ENCODE data around the gene IFNL2.
"Not testable (repeated sequence)": the region's sequence is repeated elsewhere in the genome, so short reads cannot be mapped to it uniquely, and the experiment has no call there.

Gene IFNL2

DNA sequence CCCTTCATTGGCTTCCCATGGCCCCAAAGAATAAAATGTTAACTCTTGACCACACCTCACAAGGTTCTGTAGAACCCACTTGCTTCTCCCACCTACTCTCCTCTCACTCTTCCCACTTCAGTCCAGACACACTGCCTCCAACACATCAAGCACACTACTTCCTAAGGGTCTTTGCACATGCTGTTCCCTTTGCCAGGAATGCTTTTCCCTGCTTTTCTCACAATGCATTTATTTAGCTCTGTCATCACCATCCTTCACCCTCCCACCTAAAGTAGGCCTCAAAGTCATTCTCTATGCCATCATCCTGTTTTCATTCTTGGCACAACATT is 36.0 kb downstream of the IFNL2 start:
- Histone ChIP-seq H3K9me3 (ENCODE audit: control insufficient read depth, low read length) (no peaks in the 10 kb centered on the region), H3K4me3 (ENCODE audit: low read length) (no peak overlapping the region), H3K9ac (ENCODE audit: low read length) (no peak overlapping the region), H3K27me3 (ENCODE audit: control insufficient read depth, insufficient read depth, low read length) (peaks cover 50% of the 10 kb centered on the region), H3K4me1 (ENCODE audit: control insufficient read depth, insufficient read depth, low read length) (peaks cover 4% of the 10 kb centered on the region), H3K36me3 (ENCODE audit: control insufficient read depth, insufficient read depth, low read length) (no peaks in the 10 kb centered on the region)

DNA sequence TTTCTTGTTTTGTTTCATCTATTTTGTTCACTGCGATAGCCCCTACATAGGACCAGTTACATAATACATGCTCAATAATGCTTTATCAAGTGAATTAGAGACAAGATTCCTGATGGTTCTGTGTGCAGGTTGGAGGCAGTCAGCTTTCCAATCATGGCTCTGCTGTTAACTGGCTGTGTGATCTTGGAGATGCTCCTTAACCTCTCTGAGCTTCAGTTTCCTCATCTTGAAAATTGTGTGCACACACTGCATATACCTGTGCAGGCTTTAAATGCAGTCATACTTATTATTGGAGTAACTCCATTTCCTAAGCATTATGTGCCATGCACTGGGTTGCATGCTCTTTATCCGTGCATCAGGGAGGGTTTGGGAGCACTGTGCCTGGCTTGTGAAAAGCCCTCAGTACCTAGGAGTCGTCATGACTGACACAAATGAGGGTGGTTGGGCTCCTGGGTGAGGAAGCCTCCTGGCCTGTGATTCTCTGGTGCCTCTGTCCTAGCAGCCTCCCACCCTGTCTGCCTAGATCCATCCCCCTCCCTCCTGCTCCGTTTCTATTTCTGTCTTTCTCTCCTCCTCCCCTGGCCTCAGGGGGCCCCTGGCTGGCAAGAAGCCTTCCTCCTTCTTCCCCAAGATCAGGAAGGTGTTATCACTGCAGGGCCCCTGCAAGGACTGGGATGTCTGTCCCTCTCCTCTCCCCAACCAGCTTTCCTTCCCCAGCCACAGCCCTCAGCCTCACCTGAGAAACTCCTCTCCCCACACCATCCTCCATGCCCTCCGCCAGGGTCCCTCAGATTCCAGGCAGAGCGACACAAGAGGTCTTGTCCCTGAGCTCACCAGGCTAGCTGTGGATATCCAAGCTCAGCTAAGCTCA is 36.7 kb downstream of the IFNL2 start:
- Histone ChIP-seq H3K36me3 (ENCODE audit: control insufficient read depth, insufficient read depth, low read length) (no peaks in the 10 kb centered on the region), H3K9ac (ENCODE audit: low read length) (no peak overlapping the region), H3K9me3 (ENCODE audit: control insufficient read depth, low read length) (no peaks in the 10 kb centered on the region), H3K4me3 (ENCODE audit: low read length) (no peak overlapping the region), H3K4me1 (ENCODE audit: control insufficient read depth, insufficient read depth, low read length) (peaks cover 4% of the 10 kb centered on the region), H3K27me3 (ENCODE audit: control insufficient read depth, insufficient read depth, low read length) (peaks cover 50% of the 10 kb centered on the region)

DNA sequence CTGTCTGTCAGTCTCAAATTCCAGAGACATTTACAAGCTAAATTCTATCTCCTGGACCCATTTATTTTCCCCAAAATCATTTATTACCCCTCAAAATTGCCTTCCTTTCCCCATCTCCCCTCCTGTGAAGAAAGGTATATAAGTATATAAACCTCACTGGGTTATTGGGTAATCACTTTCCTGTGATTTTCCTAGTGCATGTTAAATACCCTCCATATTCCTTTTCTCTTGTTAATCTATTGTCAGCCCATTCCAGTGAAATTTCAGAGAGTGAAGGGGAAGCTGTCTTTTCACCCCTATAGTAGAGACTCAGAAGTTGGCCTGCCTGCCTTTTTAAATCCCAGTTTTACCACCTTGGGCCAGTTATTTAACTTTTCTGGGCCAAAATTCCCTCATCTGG is 37.9 kb downstream of the IFNL2 start:
- Histone ChIP-seq H3K4me1 (ENCODE audit: control insufficient read depth, insufficient read depth, low read length) (peaks cover 4% of the 10 kb centered on the region), H3K4me3 (ENCODE audit: low read length) (no peak overlapping the region), H3K9ac (ENCODE audit: low read length) (no peak overlapping the region), H3K36me3 (ENCODE audit: control insufficient read depth, insufficient read depth, low read length) (no peaks in the 10 kb centered on the region), H3K9me3 (ENCODE audit: control insufficient read depth, low read length) (no peaks in the 10 kb centered on the region), H3K27me3 (ENCODE audit: control insufficient read depth, insufficient read depth, low read length) (peaks cover 50% of the 10 kb centered on the region)

DNA sequence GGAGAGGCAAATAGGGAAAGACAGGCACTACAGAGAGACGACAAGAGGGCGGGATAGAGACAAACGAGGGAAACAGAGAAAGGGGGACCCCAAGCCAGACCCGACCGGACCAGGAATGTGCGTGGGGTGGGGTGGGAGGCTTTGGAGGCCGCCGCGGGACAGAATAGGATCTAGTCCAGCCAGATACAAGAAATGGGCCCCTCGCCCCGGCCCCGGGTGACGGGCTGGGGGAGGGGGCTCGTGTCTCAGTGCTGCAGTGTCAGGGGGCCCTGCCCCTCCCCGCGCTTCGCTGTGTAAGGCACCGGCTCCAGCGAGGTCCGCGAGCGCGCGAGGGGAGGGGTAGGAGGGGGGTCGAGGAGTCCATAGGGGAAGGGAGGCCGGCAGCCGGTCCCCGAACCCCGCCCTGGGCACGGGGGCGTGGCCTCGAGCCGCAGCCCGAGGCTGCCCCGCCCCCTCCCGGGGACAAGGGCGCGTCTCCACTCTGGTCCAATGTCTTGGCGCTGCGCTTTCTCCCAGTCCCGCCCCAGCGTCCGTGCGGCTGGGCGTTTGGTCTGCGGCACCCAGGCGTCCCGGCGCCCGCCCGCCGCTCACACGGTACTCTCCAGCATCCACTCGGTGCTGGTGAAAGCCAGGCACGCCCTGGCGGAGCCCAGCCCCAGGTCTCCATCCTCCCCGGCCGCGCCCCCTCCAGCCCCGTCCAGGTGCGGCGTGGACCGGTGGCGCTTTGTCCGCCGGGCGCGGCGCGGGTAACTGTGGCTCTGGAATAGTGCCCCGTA is 39.0 kb downstream of the IFNL2 start:
- H3K4me1 ChIP-seq (ENCODE audit: control insufficient read depth, insufficient read depth, low read length): peaks cover 4% of the 10 kb centered on the region
- peak overlapping the region; percentile 19 for H3K4me3 ChIP-seq (ENCODE audit: low read length)
- H3K27me3 ChIP-seq (ENCODE audit: control insufficient read depth, insufficient read depth, low read length): peaks cover 50% of the 10 kb centered on the region
- H3K9me3 ChIP-seq (ENCODE audit: control insufficient read depth, low read length): no peaks in the 10 kb centered on the region
- H3K9ac ChIP-seq (ENCODE audit: low read length): no peak overlapping the region
- no peaks in the 10 kb centered on the region for H3K36me3 ChIP-seq (ENCODE audit: control insufficient read depth, insufficient read depth, low read length)

DNA sequence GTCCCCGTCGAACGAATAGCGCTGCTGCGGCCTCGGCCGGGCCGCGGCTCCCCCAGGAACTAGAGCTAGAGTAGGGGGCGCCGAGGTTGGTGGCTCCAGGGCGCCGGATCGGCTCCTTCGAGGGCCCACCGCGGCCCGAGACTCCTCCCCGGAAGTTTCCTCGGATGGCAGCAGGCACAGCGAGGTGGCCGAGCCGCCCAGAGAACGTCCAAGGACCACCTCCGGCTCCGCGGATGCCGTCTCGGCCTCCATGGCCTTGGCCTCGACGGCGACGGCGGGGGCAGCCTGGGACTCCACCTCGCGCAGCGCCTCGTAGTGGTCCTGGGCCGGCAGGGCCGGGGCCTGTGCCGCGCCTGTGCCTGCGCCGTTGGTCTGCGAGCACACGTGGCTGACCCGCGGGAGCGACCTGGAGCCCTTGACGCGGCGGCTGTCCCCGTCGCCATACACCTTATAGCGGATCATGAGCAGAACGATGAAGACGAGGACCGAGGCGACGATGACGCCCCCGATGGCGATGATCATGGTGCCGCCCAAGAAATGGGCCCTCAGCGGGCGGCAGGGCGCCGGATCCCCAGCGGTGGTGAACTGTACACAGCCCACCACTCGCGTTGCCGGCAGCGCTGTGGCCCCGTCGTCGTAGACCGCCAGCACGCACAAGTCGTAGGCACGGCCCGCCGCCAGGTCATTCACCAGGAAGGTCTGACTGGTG is 39.8 kb downstream of the IFNL2 start:
- no peak overlapping the region for H3K9ac ChIP-seq (ENCODE audit: low read length)
- peaks cover 4% of the 10 kb centered on the region for H3K4me1 ChIP-seq (ENCODE audit: control insufficient read depth, insufficient read depth, low read length)
- peak overlapping the region; percentile 19 for H3K4me3 ChIP-seq (ENCODE audit: low read length)
- H3K27me3 ChIP-seq (ENCODE audit: control insufficient read depth, insufficient read depth, low read length): peaks cover 50% of the 10 kb centered on the region
- H3K9me3 ChIP-seq (ENCODE audit: control insufficient read depth, low read length): no peaks in the 10 kb centered on the region
- H3K36me3 ChIP-seq (ENCODE audit: control insufficient read depth, insufficient read depth, low read length): no peaks in the 10 kb centered on the region

DNA sequence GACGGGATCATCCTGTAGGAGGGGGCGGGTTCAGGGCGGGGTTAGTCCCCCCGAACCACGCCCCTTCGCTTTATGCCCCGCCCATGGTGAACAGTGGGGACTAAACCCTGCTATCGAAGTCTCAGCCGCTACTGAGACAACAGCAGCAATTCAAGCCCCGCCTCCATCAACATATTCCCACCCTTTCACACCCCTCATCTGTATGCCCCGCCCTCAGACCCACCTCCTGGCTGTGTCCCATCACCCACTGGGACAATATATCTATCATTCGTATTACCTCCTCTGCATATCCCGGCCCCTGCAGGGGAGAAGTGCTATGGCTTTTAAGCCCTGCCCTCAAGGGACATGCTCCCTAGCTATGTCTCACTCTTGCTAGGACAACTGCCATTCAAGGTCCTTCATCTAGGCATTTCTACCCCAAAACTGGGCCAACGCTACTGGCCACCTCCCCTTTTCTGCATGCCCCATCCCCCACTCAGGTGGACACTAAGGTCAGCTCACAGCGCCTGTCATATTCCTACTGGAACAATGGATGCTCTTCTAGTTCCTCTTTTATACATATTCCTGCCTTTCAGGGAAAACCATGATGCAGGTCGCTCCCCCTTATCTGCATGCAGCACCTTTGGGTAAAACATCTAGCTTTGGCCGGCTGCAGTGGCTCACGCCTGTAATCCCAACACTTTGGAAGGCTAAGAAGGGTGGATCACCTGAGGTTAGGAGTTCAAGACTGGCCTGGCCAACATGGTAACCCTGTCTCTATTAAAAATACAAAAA is 40.5 kb downstream of the IFNL2 start:
- Histone ChIP-seq H3K9me3 (ENCODE audit: control insufficient read depth, low read length) (no peaks in the 10 kb centered on the region), H3K4me1 (ENCODE audit: control insufficient read depth, insufficient read depth, low read length) (peaks cover 4% of the 10 kb centered on the region), H3K36me3 (ENCODE audit: control insufficient read depth, insufficient read depth, low read length) (no peaks in the 10 kb centered on the region), H3K9ac (ENCODE audit: low read length) (no peak overlapping the region), H3K27me3 (ENCODE audit: control insufficient read depth, insufficient read depth, low read length) (peaks cover 46% of the 10 kb centered on the region), H3K4me3 (ENCODE audit: low read length) (no peak overlapping the region)

DNA sequence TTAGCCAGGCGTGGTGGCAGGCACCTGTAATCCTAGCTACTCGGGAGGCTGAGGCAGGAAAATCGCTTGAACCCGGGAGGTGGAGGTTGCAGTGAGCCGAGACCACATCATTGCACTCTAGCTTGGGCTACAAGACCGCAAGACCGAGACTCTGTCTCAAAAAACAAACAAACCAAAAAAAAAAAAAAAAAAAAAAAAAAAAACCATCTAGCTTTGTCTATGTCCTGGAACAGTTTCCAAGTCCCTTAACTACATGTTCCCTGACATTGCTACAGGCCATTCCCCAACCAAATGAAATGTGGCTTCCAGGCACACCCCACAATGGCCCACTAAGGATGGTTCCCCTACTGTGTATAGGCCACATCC is 41.1 kb downstream of the IFNL2 start:
- H3K4me1 ChIP-seq (ENCODE audit: control insufficient read depth, insufficient read depth, low read length); H3K36me3 ChIP-seq (ENCODE audit: control insufficient read depth, insufficient read depth, low read length); H3K4me3 ChIP-seq (ENCODE audit: low read length); H3K9ac ChIP-seq (ENCODE audit: low read length); H3K9me3 ChIP-seq (ENCODE audit: control insufficient read depth, low read length): not testable (repeated sequence)
- peaks cover 43% of the 10 kb centered on the region for H3K27me3 ChIP-seq (ENCODE audit: control insufficient read depth, insufficient read depth, low read length)

DNA sequence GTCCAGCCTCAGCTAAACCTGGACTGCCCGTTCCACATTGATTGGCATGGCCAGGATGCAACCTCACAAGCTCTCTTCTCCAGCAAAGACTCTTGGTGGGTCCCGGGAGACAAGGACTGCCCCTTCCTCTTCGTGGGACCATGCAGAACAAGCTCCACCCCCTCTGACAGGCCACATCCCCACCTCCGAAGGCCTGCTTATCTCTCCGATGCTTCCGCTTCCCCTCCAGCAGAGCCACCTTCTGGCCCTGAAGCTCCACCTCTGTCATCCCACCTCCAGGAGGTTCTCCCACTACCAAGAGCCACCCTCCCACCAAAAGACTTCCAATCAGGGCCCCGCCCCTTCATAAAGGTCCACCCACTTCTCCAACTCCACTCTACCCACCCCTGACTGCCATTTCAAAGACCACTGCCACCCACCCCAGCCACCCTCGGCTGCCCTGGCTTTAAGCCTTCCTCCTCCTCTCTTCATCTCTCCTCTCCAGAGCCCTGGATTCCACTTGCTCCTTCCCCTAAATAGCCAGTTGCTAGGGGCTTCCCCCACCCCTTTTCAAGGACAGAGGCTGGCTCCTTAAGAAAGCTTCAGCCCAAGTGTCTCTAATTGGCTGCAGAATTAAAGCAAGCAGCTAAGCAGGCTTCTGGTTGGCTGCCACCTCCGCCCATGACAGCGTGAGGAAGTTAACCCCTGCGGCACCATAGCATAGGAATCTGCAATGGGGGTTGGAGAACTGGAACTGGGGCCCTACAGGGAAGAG is 42.5 kb downstream of the IFNL2 start:
- H3K9ac ChIP-seq (ENCODE audit: low read length): no peak overlapping the region
- H3K27me3 ChIP-seq (ENCODE audit: control insufficient read depth, insufficient read depth, low read length): peaks cover 29% of the 10 kb centered on the region
- H3K4me1 ChIP-seq (ENCODE audit: control insufficient read depth, insufficient read depth, low read length): peaks cover 4% of the 10 kb centered on the region
- H3K36me3 ChIP-seq (ENCODE audit: control insufficient read depth, insufficient read depth, low read length): no peaks in the 10 kb centered on the region
- no peaks in the 10 kb centered on the region for H3K9me3 ChIP-seq (ENCODE audit: control insufficient read depth, low read length)
- H3K4me3 ChIP-seq (ENCODE audit: low read length): no peak overlapping the region

DNA sequence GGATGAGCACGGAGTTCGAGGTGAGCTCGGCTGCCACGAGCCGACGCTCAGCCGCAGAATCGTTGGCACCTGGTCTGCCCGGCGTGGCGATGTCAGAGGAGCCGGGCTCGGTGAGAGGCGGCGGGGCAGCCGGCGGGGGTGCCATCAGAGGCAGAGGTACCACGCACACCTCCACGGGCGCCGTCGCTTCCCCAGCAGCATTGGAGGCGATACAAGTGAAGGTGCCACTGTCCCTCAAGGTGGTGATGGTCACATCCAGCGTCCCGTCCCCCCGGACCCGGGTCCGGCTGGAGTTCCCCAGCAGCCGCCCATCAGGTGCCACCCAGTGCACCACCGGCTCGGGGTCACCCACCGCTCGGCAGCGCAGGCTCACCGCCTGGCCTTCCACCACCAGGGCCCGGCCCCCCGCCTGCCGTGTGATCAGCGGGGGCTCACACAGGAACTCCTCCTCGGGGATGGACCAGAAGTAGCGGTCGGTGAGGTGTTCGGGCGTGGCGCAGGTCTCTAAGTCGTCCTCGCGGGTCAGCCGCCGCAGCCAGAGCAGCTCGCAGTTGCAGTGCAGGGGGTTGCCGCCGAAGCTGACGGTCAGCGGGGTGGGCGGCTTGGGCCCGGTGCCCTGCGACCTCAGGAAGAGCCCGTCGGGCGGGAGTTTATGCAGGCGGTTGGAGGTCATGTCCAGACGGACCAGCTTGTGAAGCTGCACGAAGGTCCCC is 46.0 kb downstream of the IFNL2 start:
- Histone ChIP-seq H3K9me3 (ENCODE audit: control insufficient read depth, low read length) (no peaks in the 10 kb centered on the region), H3K36me3 (ENCODE audit: control insufficient read depth, insufficient read depth, low read length) (no peaks in the 10 kb centered on the region), H3K4me1 (ENCODE audit: control insufficient read depth, insufficient read depth, low read length) (no peaks in the 10 kb centered on the region), H3K27me3 (ENCODE audit: control insufficient read depth, insufficient read depth, low read length) (no peaks in the 10 kb centered on the region), H3K9ac (ENCODE audit: low read length) (no peak overlapping the region), H3K4me3 (ENCODE audit: low read length) (no peak overlapping the region)

DNA sequence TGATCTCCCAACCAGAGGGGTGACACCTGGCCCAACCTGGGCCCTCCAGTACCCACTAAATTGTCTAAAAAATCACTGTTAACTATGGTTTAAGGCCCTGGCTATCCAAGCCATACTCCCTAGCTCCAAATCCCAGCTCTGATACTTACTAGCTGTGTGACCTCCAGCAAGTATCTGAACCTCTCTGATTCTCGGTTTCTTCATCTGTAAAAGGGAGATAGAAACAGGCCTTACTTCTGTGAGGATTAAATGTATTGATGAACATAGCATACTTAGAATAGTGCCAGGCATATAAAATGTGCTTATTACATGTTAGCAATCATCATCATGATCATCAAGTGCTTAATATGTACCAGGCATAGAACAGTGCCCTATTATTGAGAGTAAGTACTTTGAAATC is 47.7 kb downstream of the IFNL2 start:
- no peak overlapping the region for H3K4me3 ChIP-seq (ENCODE audit: low read length)
- H3K9me3 ChIP-seq (ENCODE audit: control insufficient read depth, low read length): no peaks in the 10 kb centered on the region
- no peaks in the 10 kb centered on the region for H3K36me3 ChIP-seq (ENCODE audit: control insufficient read depth, insufficient read depth, low read length)
- H3K4me1 ChIP-seq (ENCODE audit: control insufficient read depth, insufficient read depth, low read length): peaks cover 6% of the 10 kb centered on the region
- H3K9ac ChIP-seq (ENCODE audit: low read length): no peak overlapping the region
- H3K27me3 ChIP-seq (ENCODE audit: control insufficient read depth, insufficient read depth, low read length): peaks cover 4% of the 10 kb centered on the region
